Measurements from ENCODE around the gene NAT8.
"Not testable (repeated sequence)": the region's sequence is repeated elsewhere in the genome, so short reads cannot be mapped to it uniquely, and the experiment has no call there.

The NAT8 gene

GRCh38 chr2:73642338-73643018 is at the start of gene NAT8:
Gene NAT8 (minus strand): TSS chr2:73642422. CDS start chr2:73641628, 794 bp downstream.
- DNase-seq (ENCODE audit: insufficient read length, low spot score) (no peak), FAIRE-seq (no peak)
- no peak for TF ChIP-seq CTCF (IDR thresholded peaks at IDR 0.05; ENCODE audit: insufficient read depth, missing control alignments)

- peak; percentile 51 for TF ChIP-seq CTCF (IDR thresholded peaks at IDR 0.05; ENCODE audit: insufficient read depth, missing control alignments)
- not testable (repeated sequence) for DNase-seq (ENCODE audit: insufficient read length, low spot score)
- peak; percentile 94 for FAIRE-seq
These were observed 48.3 kb upstream of the NAT8 start for GRCh38 chr2:73690372-73691088.

- not testable (repeated sequence) for DNase-seq (ENCODE audit: insufficient read length, low spot score); FAIRE-seq
These were observed 46.3 kb upstream of the NAT8 start for GRCh38 chr2:73688494-73688893.

GRCh38 chr2:73685764-73686438 is 43.7 kb upstream of the NAT8 start:
- TF ChIP-seq CTCF (IDR thresholded peaks at IDR 0.05; ENCODE audit: insufficient read depth, missing control alignments) = no peak
- no peak for FAIRE-seq
- DNase-seq (ENCODE audit: insufficient read length, low spot score) = no peak

- FAIRE-seq = peak; percentile 21
These were observed 42.7 kb upstream of the NAT8 start for GRCh38 chr2:73684905-73685304.

GRCh38 chr2:73684325-73684724 is 42.1 kb upstream of the NAT8 start:
- not testable (repeated sequence) for FAIRE-seq; DNase-seq (ENCODE audit: insufficient read length, low spot score)

More at GRCh38 chr2:73684905-73685304, 42.7 kb upstream of the NAT8 start:
- peak; percentile 12 for TF ChIP-seq CTCF (IDR thresholded peaks at IDR 0.05; ENCODE audit: insufficient read depth, missing control alignments)
- not testable (repeated sequence) for DNase-seq (ENCODE audit: insufficient read length, low spot score)

- peak; percentile 39 for TF ChIP-seq CTCF (IDR thresholded peaks at IDR 0.05; ENCODE audit: insufficient read depth, missing control alignments)
- DNase-seq (ENCODE audit: insufficient read length, low spot score); FAIRE-seq: not testable (repeated sequence)
These were observed 37.8 kb upstream of the NAT8 start for GRCh38 chr2:73679951-73680571.

GRCh38 chr2:73679237-73679636 is 37.0 kb upstream of the NAT8 start:
- DNase-seq (ENCODE audit: insufficient read length, low spot score); FAIRE-seq: not testable (repeated sequence)

- FAIRE-seq; DNase-seq (ENCODE audit: insufficient read length, low spot score): not testable (repeated sequence)
These were observed 35.8 kb upstream of the NAT8 start for GRCh38 chr2:73678008-73678407.

- not testable (repeated sequence) for FAIRE-seq
These were observed 34.0 kb upstream of the NAT8 start for GRCh38 chr2:73676211-73676610.

GRCh38 chr2:73674696-73675157 is 32.5 kb upstream of the NAT8 start:
- FAIRE-seq; DNase-seq (ENCODE audit: insufficient read length, low spot score): not testable (repeated sequence)

More at GRCh38 chr2:73676211-73676610, 34.0 kb upstream of the NAT8 start:
- DNase-seq (ENCODE audit: insufficient read length, low spot score) = not testable (repeated sequence)

GRCh38 chr2:73669976-73670375 is 27.8 kb upstream of the NAT8 start:
- not testable (repeated sequence) for FAIRE-seq; DNase-seq (ENCODE audit: insufficient read length, low spot score)
